SU-DHL-6 (cell line): ENCODE results near the gene IGF2BP2.
"Not testable (repeated sequence)": the region's sequence is repeated elsewhere in the genome, so short reads cannot be mapped to it uniquely, and the experiment has no call there.

Experiments
- H2AFZ ChIP-seq: fragments of 200-600 bp; sonication (generic); 2 replicates; pipeline ENCODE4 v1.6.1; 2014; ENCODE audit warnings: low read depth, mild to moderate bottlenecking, moderate library complexity, mixed read lengths, antibody characterized with exemption, low read length; ENCODE audit not compliant: severe bottlenecking
- H3F3A ChIP-seq: fragments of 200-600 bp; shearing (Covaris generic); 2 replicates; pipeline ENCODE4 v1.6.0; 2016; ENCODE audit warnings: antibody characterized with exemption, mild to moderate bottlenecking; ENCODE audit not compliant: insufficient read depth
- H3K27ac ChIP-seq: fragments of 200-600 bp; sonication (generic); 2 replicates; pipeline ENCODE4 v1.5.1; 2016; ENCODE audit warnings: low read depth, mild to moderate bottlenecking, low read length, moderate library complexity, mixed read lengths
- H3K27me3 ChIP-seq: fragments of 200-600 bp; sonication (generic), shearing (Covaris generic); 2 replicates; pipeline ENCODE4 v1.6.0; 2014; ENCODE audit warnings: mild to moderate bottlenecking, low read length
- H3K36me3 ChIP-seq: fragments of 200-600 bp; sonication (generic); 2 replicates; pipeline ENCODE4 v1.6.1; 2014; ENCODE audit warnings: mild to moderate bottlenecking, low read length, mixed read lengths
- H3K4me2 ChIP-seq: fragments of 300-600, 200-600 bp; shearing (Covaris generic), sonication (generic); 2 replicates; pipeline ENCODE4 v1.6.0; 2014; ENCODE audit warnings: low read length, low read depth, mild to moderate bottlenecking; ENCODE audit not compliant: poor library complexity, severe bottlenecking
- H3K4me3 ChIP-seq: fragments of 200-600 bp; sonication (generic); 2 replicates; pipeline ENCODE4 v1.5.1; 2014; ENCODE audit warnings: antibody characterized with exemption, low read length, mild to moderate bottlenecking, mixed read lengths; ENCODE audit not compliant: insufficient read depth, poor library complexity, severe bottlenecking
- H3K79me2 ChIP-seq: fragments of 200-600 bp; sonication (generic); 2 replicates; pipeline ENCODE4 v1.6.1; 2014; ENCODE audit warnings: mild to moderate bottlenecking, low read length, moderate library complexity; ENCODE audit not compliant: insufficient read depth
- H3K9ac ChIP-seq: fragments of 200-600 bp; sonication (generic); 2 replicates; pipeline ENCODE4 v1.7.0; 2014; ENCODE audit warnings: mild to moderate bottlenecking, low read length
- H3K9me2 ChIP-seq: fragments of 200-600 bp; sonication (generic); replicated peaks from 2 replicates; pipeline ENCODE4 v1.6.1; 2014; ENCODE audit warnings: low read length; ENCODE audit not compliant: insufficient read depth
- H3K9me3 ChIP-seq: fragments of 200-600 bp; sonication (generic); 2 replicates; pipeline ENCODE4 v1.6.1; 2014; ENCODE audit warnings: low read length, mixed read lengths; ENCODE audit not compliant: insufficient read depth
- H4K20me1 ChIP-seq: fragments of 200-600 bp; sonication (generic); 2 replicates; pipeline ENCODE4 v1.6.1; 2014; ENCODE audit warnings: low read depth, mild to moderate bottlenecking, antibody characterized with exemption, low read length, moderate library complexity, mixed read lengths
- EZH2phosphoT487 ChIP-seq: fragments of 200-600 bp; sonication (generic), shearing (Covaris generic); conservative IDR thresholded peaks from 2 replicates; pipeline ENCODE4 v1.6.1; 2018; ENCODE audit warnings: mild to moderate bottlenecking, antibody characterized with exemption, low read length, moderate library complexity, mixed read lengths
- TF ChIP-seq, protein P1 (sequence below): fragments of 200-600 bp; sonication (generic); IDR thresholded peaks from one replicate; pipeline ENCODE4 v1.5.1; 2017; ENCODE audit warnings: antibody characterized with exemption, mild to moderate bottlenecking, low read length, moderate library complexity; ENCODE audit not compliant: insufficient read depth, poor library complexity, severe bottlenecking

Gene IGF2BP2

DNA sequence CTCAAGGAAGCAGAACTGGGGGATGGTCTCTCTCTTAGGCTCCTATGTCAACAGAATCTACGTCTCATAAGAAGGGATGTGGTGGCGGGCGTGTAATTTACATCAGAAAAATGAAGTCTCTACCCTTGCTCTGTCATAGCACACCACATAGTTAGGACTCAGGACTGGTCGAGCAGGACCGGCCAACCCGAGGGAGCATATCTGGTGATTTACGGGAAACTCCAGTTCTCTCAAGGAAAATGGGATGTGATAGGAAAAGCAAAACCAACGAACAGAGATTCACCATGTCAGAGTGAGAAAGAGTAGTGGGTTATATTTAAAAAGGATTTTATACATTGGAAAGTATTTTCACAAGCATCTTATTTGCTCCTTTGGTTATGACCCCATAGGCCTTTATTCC lies 54.7 kb downstream of the IGF2BP2 start:
- H4K20me1 ChIP-seq = no peaks in the 10 kb centered on the region

DNA sequence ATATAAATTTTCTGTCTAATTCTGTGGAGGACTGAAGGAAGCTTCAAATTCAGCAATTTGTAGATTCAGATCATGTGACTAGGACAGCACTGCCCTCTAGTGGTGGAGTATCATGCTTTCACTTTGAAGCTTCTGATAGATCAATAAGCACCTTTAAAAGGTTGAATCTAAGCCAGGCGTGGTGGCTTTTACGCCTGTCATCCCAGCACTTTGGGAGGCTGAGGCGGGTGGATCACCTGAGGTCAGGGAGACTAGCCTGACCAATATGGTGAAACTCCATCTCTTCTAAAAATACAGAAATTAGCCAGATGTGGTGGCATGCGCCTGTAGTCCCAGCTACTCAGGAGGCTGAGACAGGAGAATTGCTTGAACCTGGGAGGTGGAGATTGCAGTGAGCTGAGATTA lies 56.3 kb downstream of the IGF2BP2 start:
- H3K36me3 ChIP-seq, H3F3A ChIP-seq, H2AFZ ChIP-seq, H3K9me3 ChIP-seq, H3K27ac ChIP-seq, H4K20me1 ChIP-seq, H3K9me2 ChIP-seq, H3K9ac ChIP-seq, H3K4me2 ChIP-seq, H3K27me3 ChIP-seq, H3K79me2 ChIP-seq, H3K4me3 ChIP-seq: not testable (repeated sequence)
- TF ChIP-seq, protein P1, sequence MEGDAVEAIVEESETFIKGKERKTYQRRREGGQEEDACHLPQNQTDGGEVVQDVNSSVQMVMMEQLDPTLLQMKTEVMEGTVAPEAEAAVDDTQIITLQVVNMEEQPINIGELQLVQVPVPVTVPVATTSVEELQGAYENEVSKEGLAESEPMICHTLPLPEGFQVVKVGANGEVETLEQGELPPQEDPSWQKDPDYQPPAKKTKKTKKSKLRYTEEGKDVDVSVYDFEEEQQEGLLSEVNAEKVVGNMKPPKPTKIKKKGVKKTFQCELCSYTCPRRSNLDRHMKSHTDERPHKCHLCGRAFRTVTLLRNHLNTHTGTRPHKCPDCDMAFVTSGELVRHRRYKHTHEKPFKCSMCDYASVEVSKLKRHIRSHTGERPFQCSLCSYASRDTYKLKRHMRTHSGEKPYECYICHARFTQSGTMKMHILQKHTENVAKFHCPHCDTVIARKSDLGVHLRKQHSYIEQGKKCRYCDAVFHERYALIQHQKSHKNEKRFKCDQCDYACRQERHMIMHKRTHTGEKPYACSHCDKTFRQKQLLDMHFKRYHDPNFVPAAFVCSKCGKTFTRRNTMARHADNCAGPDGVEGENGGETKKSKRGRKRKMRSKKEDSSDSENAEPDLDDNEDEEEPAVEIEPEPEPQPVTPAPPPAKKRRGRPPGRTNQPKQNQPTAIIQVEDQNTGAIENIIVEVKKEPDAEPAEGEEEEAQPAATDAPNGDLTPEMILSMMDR = peak; percentile 77

More for the DNA sequence above, 54.7 kb downstream of the IGF2BP2 start:
- Histone ChIP-seq H3K36me3 (no peaks in the 10 kb centered on the region), H3K79me2 (no peaks in the 10 kb centered on the region), H3K27me3 (no peaks in the 10 kb centered on the region), H3K4me2 (no peak overlapping the region), H2AFZ (no peak overlapping the region), H3K27ac (no peak overlapping the region), H3K9ac (no peak overlapping the region), H3K4me3 (no peak overlapping the region), H3K9me2 (no peaks in the 10 kb centered on the region), H3K9me3 (no peaks in the 10 kb centered on the region), H3F3A (no peaks in the 10 kb centered on the region)
- TF ChIP-seq EZH2phosphoT487 = no peak
- TF ChIP-seq, protein P1 = no peak

DNA sequence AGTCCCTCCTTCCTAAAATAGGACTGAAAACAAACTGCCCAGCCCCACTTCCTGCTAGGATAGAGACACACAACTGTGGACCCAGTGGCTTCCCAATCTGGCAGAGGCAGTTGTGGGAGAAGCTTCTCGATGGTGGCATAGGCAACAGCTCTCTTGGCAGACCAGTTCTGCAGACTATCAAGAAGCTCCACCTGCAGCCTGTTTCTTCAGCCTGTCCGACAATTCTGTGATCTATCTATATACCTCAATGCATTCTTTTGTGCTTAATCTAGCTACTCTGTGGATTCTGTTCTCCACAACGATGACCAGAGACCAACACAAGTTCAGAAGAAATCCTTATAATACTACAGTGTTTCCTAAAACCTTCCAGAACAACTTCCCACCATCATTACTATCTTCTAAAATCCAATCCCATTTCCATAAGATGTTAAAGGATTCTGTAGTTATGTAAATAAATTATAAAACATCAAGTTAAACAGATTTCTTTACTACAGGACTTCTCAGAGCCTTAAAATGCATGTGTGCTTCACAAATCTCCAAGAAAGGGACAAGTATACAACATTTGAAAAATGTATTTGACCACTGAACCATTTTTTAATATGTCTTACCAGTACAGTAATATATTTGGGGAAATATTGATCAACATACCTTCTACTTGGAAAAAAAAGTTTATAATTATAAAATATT lies 57.7 kb downstream of the IGF2BP2 start:
- H3K79me2 ChIP-seq = no peaks in the 10 kb centered on the region
- no peaks in the 10 kb centered on the region for H3K36me3 ChIP-seq
- H2AFZ ChIP-seq = no peak overlapping the region
- no peaks in the 10 kb centered on the region for H3K27me3 ChIP-seq
- H3K27ac ChIP-seq = no peak overlapping the region
- no peaks in the 10 kb centered on the region for H4K20me1 ChIP-seq
- H3F3A ChIP-seq = no peaks in the 10 kb centered on the region
- no peak for TF ChIP-seq EZH2phosphoT487
- TF ChIP-seq, protein P1 = no peak
- no peaks in the 10 kb centered on the region for H3K9me2 ChIP-seq
- H3K4me2 ChIP-seq = no peak overlapping the region
- no peak overlapping the region for H3K4me3 ChIP-seq
- no peaks in the 10 kb centered on the region for H3K9me3 ChIP-seq
- H3K9ac ChIP-seq = no peak overlapping the region
